ENCODE results near the gene FAM168B. TPM values are rescaled to one million over a fixed set of nuclear protein-coding genes. Genes with fewer than 3 reads are reported as not detected.

FAM168B gene
- total RNA-seq, 1 experiment from 2014 or later = 79.6 TPM

DNA sequence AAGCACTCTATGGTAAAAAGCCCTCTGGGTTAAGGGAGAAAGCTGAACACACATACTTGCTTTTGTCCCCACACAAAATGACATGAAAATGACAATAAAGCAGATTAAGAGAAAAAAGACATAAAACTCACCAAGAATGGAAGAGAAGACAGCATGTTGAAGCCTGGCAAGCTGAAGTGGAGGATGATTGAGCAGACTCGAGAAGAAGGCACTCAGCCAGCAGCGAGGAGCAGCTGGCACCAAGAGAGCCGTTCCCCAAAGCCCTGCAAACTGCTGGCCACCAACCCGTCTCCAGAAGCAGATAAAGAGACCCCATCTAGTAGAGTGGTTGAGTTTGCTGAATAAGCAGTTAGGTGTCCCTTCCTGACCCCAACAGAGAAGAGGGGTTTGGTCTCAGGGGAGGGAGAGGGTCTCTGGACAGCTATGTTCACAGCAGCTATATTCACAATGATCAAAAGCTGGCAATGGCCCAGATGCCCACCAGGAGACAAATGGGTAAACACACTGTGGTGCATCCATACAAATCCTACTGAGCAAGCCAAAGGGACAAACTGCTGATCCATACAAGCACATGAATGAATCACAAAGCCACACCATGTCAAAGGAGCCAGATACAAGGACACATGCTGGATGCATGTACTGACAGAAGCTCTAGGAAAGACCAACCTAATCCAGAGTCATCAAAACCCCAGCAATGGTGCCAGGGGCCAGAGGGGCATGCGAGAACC is 36.9 kb downstream of the FAM168B start:
- peaks cover 26% of the 10 kb centered on the region for H3K36me3 ChIP-seq (ENCODE audit: low read depth)
- H3K4me1 ChIP-seq (replicated peaks; ENCODE audit: insufficient read depth) = no peaks in the 10 kb centered on the region
- H3K4me2 ChIP-seq = no peak overlapping the region
- H3K4me3 ChIP-seq = no peak overlapping the region
- intact Hi-C loops (cut with micrococcal nuclease; ENCODE audit: unreplicated experiment) = no loop called here
- POLR2A ChIA-PET (ENCODE audit: unreplicated experiment) = no interaction called here
- H3K27me3 ChIP-seq (ENCODE audit: insufficient read depth, low read depth) = no peaks in the 10 kb centered on the region
- DNase-seq = no peak
- H3K9me2 ChIP-seq (ENCODE audit: insufficient read depth) = no peaks in the 10 kb centered on the region
- H2AFZ ChIP-seq = no peak overlapping the region
- H3F3A ChIP-seq (ENCODE audit: insufficient read depth, low read depth) = 0 out of 2 replicates have a peak, but pooled peaks cover 4% of the 10 kb centered on the region
- peaks cover 39% of the 10 kb centered on the region for H3K79me2 ChIP-seq (ENCODE audit: low read depth)
- CTCF ChIA-PET = no interaction called here
- no TSS peak for BruUV-seq (replicated peaks)
- H4K20me1 ChIP-seq (ENCODE audit: insufficient read depth) = peaks cover 73% of the 10 kb centered on the region
- TF ChIP-seq EZH2 (IDR thresholded peaks at IDR 0.05; ENCODE audit: low read depth) (no peak), CTCF (conservative IDR thresholded peaks at IDR 0.05) (no peak)
- no peaks in the 10 kb centered on the region for H3K9me3 ChIP-seq (ENCODE audit: insufficient read depth, low read depth)
- no peak overlapping the region for H3K27ac ChIP-seq

- BruUV-seq (replicated peaks) = no TSS peak
- H3K27me3 ChIP-seq (ENCODE audit: insufficient read depth, low read depth) = no peaks in the 10 kb centered on the region
These were observed 37.8 kb downstream of the FAM168B start for GRCh38 chr2:131055169-131056065.

More at GRCh38 chr2:131055169-131056065, 37.8 kb downstream of the FAM168B start:
- H3K4me1 ChIP-seq (replicated peaks; ENCODE audit: insufficient read depth) = no peaks in the 10 kb centered on the region
- H2AFZ ChIP-seq = no peak overlapping the region
- H3K4me3 ChIP-seq = no peak overlapping the region
- no peak overlapping the region for H3K4me2 ChIP-seq
- H3K9me2 ChIP-seq (ENCODE audit: insufficient read depth) = no peaks in the 10 kb centered on the region
- peaks cover 28% of the 10 kb centered on the region for H3K36me3 ChIP-seq (ENCODE audit: low read depth)
- intact Hi-C loops (cut with micrococcal nuclease; ENCODE audit: unreplicated experiment) = no loop called here
- ChIA-PET CTCF (no interaction called here), POLR2A (ENCODE audit: unreplicated experiment) (no interaction called here)
- no peak for TF ChIP-seq EZH2 (IDR thresholded peaks at IDR 0.05; ENCODE audit: low read depth)
- TF ChIP-seq CTCF (conservative IDR thresholded peaks at IDR 0.05) = no peak
- peaks cover 72% of the 10 kb centered on the region for H4K20me1 ChIP-seq (ENCODE audit: insufficient read depth)
- no peaks in the 10 kb centered on the region for H3K9me3 ChIP-seq (ENCODE audit: insufficient read depth, low read depth)
- DNase-seq = no peak
- H3F3A ChIP-seq (ENCODE audit: insufficient read depth, low read depth) = 0 out of 2 replicates have a peak, but pooled peaks cover 4% of the 10 kb centered on the region
- peaks cover 37% of the 10 kb centered on the region for H3K79me2 ChIP-seq (ENCODE audit: low read depth)
- no peak overlapping the region for H3K27ac ChIP-seq
